GM12872 (cell line): Measurements from ENCODE around the gene TMEM44.

Experiments
- CTCF ChIP-seq: IDR thresholded peaks from 3 replicates; pipeline ENCODE4 v1.5.1; 2011; ENCODE audit warnings: low read depth, mild to moderate bottlenecking, low read length, moderate library complexity; ENCODE audit not compliant: insufficient read depth

TMEM44 gene

GRCh38 chr3:194675081-194675640 lies 41.9 kb upstream of the TMEM44 start:
- no peak for TF ChIP-seq CTCF

DNA sequence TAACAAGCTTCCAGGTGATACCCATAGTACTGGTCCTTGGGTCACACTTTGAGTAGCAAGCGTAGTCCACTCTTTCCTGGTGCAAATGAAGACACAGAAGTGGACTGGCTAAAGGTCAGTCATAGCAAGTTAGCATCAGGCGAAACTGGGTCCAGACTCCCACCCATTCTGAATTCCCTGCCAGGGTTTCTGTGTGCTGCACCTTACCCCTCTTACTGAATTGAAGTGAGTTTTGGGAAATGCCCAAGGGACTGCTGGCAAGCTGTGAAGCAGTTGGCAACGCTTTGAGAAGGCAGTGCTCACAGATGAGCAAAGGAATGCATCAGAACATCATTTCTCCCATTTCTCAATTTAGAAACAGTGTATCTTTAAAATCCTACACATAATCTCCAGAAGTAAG lies 40.5 kb upstream of the TMEM44 start:
- TF ChIP-seq CTCF = no peak

GRCh38 chr3:194672876-194673275 lies 39.7 kb upstream of the TMEM44 start:
- TF ChIP-seq CTCF = no peak

DNA sequence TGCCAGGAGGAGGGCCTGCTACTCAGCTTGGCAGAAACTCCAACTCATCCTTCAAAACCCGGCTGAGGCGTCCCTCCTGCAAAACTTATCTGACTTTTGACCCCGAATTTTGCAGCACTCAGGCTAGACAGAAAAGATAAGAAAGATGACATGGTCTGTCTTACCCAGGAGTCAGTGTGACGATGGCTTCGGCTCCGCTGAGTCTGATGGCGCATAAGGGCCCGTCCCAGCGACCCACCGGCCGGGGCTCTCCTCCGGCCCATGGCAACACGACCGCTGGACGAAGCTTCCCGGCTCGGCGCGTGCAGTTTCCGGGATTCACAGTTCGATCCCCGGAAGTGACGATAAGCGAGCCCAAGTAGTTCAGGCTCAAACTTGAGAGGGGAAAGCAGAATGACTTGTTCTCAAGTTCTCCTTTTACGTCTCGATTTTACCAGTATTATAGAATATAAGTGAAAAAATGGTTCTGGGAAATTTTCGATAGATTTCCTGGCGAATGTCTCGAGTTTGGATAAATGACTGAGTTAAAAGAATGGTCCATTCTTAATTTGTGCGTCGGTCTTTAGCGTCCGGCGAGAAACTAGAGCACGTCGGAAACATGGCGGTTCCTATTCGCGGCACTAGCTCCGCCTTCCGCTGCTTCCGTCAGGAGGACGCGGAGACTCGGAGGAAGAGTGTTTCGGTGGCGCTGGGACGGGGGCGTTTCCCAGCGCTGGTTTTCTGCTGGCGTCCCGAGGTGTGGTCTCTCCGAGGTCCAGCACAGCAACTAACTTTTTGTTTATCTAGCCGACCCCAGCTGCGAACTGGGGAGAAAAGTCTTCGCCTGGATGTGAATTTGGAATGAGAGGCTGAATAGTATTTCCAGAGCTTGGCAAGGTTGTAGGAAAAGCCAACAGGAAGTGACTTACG lies 38.9 kb upstream of the TMEM44 start, which contains the start of gene LSG1:
Gene LSG1, minus strand, starts transcription at position 292 of the 909 bp plus-strand sequence. Its CDS starts 29 bp downstream, at position 263.
- no peak for TF ChIP-seq CTCF

GRCh38 chr3:194671511-194671899 lies 38.3 kb upstream of the TMEM44 start:
- peak; percentile 48; the same call in 2 of the 3 replicates for TF ChIP-seq CTCF

DNA sequence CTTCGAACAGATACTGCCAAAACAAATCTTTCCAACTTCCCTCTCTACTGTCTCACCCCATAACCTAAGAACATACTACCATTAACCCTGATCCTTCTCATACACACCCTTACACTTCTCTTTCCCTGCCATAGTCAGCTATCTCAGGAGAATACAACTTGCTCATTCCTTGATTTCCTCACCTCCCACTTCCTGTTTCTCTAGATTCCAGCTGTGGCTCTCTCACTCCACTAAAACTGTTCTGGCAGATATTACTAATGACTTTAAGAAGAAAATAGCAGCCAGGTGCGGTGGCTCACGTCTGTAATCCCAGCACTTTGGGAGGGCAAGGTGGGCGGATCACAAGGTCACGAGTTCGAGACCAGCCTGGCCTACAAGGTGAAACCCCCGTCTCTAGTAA lies 34.1 kb upstream of the TMEM44 start:
- TF ChIP-seq CTCF = no peak

DNA sequence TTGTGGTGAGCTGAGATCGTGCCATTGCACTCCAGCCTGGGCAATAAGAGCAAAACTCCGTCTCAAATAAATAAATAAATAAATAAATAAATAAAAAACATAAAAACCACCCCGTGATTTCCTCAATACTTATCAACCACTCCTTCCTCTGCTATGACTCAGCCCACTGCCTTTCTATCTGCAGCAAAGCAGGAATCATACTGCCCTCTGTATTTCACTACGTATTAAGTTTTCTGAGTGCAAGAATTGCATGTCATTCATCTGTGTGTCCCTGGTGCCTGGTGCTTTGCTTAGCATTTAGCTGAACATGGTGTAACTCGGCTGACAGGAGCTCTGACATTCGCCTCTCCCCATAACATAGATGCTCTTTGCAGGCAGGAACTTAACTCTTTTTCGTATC lies 31.6 kb upstream of the TMEM44 start:
- no peak for TF ChIP-seq CTCF
